ENCODE data around the gene KRTAP6-3.

DNA sequence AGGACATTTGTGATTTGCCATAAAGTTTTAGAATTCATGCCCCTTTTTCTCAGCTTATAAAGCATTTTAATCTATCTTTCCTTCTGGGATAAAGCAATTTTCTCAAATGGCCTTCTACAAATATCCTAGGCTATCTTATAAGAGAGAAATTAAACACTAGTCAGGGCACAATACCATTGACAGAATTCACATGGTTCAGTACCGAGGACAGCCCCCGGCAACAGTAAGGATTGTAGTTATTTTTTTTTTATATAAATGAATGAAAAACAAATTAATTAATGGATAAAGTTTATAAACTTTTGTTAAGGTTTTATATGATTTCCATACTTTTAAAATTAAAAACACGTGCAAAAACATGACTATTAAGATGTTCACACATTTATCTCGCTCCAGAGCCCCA, 35.9 kb downstream of the KRTAP6-3 start:
- TF ChIP-seq CTCF (IDR thresholded peaks at IDR 0.05): no peak
- no peak for TF ChIP-seq POLR2A (IDR thresholded peaks at IDR 0.05)

All from esophagus squamous epithelium (tissue), 4 donors.